Measurements from ENCODE around the gene KLRB1.
"Not testable (repeated sequence)": the region's sequence is repeated elsewhere in the genome, so short reads cannot be mapped to it uniquely, and the experiment has no call there.

KLRB1 gene

DNA sequence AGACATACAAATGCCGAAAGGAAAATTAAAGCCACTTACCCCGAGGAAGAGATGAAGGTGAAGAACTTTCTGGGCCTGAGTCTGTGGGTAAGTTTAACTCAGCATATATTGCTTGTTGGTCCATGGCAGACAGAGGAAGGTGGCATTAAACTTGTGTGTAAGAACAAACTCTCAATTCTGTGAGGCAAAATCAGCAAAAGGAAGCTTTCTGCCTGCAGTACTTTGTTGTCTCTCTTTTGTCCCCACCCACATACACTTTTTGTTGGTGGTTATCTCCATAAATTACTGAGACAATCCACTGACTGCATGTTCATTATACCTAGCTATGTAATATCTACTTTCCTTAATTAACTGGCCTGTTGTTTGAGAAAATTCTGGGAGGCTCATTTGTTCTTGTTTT, at the start of gene KLRB1:
Gene KLRB1 (minus strand): TSS at position 201 of the 400 bp plus-strand sequence. CDS start 77 bp downstream, at position 124.
- no peak for DNase-seq

DNA sequence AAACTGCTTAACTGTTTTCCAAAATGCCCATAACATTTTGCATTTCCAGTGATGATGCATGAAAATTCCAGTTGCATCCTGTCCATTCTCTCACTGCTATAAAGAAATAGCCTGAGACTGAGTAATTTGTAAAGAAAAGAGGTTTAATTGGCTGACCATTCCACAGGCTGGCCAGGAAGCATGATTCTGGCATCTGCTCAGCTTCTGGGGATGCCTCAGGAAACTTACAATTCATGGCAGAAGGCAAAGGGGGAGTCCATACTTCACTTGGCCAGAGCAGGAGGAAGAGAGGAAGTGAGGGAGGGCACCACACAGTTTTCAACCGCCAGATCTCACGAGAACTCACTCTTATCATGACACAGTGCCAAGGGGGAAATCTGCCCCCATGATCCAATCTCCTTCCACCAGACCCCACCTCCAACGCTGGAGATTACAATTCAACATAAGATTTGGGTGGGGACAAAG, 43.6 kb upstream of the KLRB1 start:
- no peak for DNase-seq

DNA sequence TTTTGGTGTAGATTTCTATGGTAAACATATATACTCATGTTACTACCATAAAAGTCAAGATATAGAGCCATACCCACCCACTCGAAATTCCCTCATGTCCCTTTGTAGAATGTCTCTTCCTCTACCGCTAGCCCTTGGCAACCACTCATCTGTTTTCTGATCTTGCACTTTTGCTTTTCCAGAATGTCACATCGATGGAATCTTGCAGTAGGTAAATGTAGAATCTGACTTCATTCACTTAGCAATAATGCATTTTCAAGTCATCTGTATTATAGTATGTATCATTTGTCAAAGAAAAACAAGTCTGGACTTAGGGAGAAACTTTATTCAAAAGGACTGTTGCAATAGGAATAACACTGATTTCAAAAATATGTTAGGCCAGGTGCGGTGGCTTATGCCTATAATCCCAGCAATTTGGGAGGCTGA, 42.4 kb upstream of the KLRB1 start:
- no peak for DNase-seq

DNA sequence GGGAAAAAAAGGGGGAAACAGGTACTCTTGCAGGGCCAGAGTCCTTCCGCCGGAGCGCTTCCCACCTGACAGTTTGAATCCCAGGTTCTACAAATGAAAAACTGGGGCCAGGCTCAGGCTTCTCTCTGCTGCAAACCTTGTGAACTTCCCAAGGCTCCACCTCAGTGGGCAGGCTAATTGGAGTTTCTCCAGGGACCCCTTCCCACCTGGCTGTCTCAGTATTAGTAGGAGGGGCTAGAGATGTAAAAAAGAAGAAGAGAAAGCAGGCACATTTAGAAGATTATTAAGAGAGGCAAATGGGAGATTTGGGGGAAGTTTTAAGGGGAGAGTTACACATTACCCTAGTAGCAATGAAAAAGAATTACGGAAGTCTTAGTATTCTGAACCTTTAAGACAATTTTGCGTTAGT, 41.8 kb upstream of the KLRB1 start:
- DNase-seq, result no peak

DNA sequence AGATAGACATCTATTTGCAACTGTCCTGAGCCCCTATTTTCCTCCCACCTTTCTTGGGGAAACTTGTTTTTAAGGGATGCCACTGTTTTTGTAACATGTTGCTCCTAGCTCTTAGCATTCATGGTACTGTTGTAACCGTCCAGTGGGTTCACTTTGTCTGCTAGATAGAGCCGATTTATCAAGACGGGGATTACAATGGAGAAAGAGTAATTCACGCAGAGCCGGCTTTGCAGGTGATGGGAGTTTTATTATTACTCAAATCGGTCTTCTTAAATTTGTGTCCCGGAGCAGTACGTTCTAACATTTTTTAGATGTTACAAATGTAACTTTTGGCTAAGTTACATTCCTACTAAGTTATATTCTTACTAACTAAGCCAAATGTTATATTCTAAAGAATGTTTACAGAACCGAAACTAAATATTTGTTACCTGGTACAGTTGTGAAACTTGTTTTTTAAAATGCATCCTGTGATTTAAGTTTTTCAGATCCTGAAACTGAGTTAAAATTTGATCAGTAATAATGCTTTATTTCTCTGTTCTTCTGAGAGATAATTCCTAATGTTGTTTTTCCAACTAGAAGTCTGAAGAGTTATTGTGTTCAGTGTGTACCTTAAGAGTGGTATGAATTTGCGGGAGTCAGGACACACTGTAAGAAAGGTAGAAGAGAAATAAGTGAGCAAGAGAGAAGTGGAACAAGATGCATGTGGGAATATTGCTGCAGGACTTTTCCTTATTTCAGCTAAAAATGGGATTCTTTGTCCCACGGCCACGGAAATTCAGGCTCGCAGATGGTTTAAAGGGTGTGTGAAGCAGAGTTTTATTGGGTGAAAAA, 41.2 kb upstream of the KLRB1 start:
- DNase-seq, result no peak

DNA sequence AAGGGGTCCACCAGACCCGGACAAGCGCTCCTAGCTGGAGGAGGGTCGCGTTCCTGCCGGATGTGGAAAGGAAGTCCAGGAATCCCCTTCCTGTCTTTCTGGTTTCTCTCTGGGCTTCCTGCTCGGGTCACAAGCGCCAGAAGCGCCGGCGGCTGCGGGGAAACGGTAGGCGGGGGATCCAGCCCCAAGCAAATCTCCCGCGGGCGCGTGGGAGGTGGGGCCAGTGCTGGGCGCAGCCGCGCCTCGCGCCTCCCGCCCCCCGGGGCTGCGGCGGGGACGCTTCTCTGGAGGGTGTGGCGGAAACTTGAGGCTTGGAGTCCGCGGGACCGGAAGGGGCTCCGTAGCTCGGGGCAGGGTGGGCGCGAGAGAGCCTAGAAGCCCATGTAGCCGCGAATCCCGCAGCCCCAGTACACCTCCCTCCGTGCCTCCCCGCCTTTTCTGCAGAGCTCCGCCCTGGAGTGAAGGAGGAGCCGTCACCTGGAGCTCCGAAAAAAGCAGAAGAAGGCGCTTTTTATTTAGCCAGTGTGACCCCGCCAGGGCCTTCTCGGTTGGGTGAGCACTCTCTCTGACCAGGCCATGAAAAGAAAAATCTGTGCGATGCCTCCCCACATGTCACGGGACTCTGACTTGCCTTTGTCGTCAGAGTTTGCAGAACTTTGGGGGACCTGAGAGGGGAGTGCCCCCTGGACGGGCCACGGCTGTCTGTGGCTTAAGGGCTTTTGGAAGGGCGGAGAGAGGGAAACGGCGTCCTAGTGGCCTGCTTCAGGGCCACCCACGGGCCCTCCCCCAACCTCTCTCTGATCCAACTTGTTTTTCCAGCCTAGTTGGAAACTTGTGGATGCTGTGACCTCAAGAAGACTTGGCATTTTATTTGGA, 40.3 kb upstream of the KLRB1 start:
- peak; percentile 64 to 79 for DNase-seq

DNA sequence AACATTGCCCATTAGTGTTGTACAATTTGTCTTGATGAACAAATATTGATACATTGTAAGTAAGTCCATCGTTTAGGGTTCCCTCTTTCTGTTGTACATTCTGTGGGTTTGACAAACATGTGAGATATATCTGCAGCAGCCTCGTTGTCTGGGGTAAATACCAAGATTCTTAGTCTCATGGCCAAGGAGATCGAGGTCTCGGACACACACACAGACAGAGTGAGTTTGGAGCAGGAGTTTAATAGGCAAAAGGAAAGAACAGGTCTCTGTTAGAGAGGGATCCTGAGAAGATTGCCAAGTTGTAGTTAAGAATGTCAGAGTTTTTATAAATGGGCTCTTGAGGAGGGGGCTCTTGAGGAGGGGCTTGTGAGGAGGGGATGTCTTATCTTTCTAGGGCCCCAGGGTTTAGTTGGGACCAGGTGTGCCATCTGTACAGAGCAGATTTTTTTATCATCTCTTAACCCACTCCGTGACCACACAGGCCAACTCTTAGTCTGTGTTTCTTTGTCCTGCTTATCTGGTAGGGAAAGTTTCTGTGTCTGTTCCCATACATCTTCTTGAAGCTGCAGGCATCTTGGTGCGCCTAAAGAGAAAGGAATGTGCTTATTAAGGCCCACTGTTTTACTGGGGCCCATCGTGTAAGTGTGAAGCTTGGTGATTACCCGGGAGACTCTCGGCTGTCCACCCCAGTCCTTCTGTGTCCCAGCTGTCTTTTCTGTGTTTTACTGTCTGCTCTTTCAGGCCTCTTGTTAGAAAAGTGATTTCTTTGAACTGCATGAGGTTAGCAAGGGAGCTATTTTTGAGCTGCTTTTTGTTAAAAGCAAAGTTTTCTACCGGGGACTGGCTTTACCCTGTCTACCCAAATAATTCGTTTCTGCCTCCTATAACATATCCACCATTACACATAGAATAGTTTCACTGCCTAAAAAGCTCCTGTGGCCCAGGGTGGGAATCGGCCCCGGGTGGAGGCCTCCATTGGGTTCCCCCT, 39.4 kb upstream of the KLRB1 start:
- no peak for DNase-seq

DNA sequence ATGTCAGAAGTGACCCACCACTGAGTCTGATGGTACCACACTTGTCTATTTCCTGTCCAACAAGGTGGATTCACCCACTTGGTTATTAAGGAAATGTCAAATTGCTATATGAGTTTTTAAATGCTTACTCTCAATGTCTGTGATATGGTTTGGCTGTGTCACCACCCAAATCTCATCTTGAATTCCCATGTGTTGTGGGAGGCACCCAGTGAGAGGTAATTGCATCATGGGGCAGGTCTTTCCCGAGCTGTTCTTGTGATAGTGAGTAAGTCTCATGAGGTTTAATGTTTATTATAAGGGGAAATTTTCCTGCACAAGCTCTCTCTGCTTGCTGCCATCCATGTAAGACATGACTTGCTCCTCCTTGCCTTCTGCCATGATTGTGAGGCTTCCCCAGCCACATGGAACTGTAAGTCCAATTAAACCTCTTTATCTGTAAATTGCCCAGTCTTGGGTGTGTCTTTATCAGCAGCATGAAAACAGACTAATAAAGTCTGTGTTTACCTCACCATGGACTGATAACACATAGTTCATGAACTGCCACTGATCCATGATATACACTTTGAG, 37.4 kb upstream of the KLRB1 start:
- DNase-seq, result not testable (repeated sequence)

DNA sequence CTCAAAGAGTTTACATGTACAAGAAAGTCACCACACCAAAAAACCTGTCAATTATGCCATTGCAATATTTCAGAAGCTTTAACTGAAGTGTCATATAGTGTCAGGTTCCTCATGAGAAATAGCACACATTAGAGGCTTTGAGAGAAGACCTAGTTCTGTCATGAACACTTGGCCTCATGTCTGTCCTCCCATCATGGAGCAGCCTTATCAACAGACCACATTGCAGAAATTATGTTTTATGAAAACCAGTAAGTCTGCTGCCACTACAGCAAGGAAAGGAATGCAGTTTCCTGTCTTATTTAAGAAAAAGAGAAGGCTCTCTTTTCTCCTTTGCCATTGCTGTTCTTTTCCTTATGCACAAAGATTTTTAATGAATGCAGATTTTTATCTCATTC, 35.5 kb upstream of the KLRB1 start:
- no peak for DNase-seq

DNA sequence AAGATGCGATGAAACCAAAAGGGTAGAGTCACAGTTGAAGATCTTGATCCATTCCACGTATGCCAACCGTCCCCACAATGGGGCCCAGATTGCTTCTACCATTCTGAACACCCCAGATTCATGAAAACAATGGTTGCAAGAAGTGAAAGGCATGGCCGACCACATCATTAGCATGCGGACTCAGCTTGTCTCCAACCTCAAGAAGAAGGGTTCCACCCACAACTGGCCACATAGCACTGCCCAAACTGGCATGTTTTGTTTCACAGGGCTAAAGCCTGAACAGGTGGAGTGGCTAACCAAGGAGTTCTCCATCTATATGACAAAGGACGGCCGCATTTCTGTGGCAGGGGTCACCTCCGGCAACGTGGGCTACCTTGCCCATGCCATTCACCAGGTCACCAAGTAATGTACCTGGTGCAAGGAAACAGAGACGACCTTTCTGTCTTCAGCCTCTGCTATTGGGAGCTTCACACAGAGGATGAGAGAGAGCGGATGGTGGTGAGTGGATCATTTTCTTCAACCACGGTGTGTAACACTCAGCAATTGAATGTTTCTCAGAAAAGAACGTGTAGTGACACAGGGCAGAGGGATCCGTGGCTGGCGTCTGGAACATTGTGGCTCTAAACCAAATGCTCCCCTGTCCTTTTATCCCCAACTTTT, 35.0 kb upstream of the KLRB1 start:
- DNase-seq, result no peak

DNA sequence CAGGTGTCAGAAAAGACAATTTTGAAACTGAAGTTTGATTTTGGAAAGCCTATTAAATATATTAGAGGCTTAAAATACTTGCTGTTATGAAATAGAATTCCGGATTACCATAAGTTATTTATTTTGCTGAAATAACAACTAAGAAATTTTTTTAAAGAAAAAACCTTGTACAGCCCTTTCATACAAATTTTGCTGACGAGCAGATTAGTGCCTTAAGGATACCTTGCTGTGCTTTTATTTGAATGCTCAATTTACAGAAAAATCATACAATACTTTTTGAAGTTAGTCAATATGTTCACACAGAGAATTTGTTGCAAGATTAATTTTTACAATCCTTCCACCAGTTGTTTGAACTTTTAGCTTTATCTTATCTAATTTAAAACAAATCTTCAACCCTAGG, 32.3 kb upstream of the KLRB1 start:
- DNase-seq, result no peak

DNA sequence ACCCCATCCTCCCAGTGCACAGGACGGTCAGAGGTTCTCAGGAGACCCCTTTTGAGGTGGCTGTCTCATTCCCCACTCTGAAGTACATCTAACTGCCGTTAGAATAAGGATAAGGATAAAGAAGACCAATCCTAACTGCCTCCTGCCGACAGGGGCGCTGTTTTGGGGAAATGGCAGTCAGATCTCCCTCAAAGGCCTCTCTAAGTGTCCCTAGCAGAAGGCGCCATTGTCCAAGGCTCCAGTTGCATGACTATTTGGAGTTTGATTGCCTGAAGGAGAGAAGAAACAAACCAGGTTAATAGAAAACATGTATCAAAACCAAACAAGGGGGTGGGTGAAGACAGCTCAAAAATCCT, 29.1 kb upstream of the KLRB1 start:
- DNase-seq, result no peak

DNA sequence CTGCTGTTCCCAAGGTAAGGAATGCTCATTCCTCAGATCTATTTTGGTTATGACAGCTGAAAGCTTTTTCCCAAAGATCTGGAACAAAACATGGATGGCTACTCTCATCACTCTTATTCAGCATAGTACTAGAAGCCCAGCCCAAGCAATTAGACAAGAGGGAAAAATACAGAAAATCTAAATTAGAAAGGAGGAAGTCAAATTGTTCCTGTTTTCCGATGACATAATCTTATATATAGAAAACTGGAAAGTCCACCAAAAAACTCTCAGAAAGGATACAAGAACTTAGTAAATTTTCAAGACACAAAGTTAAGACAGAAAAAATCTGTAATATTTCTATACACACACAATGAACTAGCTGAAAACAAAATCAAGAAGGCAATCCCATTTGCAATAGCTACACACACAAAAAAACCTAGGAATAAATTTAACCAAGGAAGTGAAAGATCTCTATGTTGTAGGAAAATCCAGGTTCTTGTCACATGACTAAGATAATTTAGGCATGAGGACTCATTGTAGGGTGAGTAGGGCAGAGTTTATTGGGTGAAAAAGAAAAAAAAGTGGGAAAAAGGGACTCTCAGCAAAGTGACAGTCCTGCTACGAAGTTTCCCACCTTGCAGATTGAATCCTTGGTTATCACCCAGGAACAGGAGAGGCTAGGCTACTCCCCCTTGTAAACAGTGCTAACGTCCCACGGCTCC, 28.6 kb upstream of the KLRB1 start:
- DNase-seq, result no peak

DNA sequence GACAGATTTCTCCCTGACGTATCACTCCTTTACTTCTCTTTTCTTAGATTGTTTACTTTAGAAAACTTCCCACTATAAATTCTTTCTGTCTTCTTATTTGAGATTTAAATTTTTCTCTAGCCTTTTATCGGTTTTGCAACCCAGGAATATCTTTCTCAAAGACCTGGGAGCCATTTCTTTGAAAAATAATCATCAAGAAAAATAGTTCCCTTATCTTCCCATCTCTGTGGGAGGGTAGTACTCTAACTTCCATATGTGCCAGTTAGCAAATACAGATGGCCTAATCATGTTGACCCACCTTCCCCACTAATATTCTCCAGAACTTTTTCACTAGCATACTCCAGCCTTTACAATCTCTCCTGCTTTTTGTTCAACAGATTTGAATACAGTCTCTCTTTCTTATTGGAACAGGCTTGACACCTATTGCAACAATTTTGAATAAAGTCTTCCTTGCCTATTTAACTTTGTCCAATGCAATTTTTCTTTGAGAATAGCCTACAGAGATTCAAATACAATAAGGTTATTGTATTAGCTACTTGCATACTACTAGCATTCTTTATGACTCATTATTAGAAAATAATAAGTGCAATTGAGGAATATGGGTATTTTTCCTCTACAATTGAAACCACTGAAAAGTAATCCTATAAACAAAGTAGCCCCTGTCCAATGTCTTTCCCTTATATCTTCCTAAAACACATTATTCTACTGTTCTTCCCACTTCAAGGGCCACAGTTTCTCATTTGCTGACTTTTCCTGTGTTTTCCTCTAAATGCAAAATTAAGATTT, 27.4 kb upstream of the KLRB1 start:
- DNase-seq, result no peak

DNA sequence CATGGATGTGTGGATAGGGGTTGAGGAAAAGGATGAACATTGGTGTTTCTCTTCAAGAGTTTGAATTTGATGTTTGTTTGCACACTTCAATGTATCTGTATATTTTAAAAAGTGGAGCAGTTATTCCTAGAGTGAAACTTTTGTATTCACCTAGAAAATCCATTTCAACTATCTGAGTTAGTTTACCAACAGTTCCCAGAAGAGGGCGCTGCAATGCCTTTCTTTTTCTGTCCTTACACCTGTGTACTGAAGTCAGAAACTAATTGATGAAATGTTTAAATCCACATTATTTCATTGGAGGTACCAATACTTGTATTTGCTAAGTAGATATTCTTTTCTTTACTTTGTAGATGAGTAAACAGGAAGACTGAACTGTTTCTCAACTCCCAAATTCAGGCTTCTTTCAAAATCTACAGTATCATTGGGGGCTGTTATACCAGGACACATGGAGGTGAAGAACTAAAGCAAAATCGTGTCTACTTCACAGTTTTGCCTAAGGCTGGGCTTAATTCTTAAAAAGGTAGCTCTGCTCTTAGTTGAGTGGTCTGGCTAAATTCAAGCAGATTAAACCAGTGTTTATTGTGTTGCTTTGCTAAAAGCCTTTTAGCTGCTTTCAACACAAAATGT, 26.6 kb upstream of the KLRB1 start:
- peak; percentile 16 to 18 for DNase-seq

DNA sequence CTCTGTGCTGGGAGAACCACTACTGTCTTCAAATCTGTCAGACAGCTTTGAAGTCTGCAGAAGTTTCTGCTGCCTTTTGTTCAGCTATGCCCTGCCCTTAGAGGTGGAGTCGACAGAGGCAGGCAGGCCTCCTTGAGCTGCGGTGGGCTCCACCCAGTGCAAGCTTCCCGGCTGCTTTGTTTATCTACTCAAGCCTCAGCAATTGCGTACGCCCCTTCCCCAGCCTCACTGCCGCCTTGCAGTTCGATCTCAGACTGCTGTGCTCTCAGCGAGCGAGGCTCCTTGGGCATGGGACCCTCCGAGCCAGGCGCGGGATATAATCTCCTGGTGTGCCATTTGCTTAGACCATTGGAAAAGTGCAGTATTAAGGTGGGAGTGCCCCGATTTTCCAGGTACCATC, 25.1 kb upstream of the KLRB1 start:
- no peak for DNase-seq

DNA sequence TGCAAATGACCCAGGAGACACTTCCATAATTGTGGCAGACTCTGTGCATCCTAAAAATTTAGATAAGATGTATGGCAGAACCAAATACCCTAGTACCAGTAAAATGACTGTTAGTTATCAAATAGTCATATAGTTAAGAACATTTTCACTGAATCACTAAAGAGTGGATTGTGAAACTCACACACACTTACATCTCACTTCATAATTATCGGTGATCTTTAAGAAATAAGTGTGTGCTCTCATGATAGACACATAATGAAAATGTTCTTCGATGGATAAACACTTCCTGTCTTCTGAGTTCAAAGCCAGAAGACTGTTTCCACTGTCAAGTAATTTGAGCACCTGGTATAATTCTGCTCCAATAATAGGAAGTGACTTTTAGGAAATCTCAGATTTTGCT, 19.1 kb upstream of the KLRB1 start:
- no peak for DNase-seq

DNA sequence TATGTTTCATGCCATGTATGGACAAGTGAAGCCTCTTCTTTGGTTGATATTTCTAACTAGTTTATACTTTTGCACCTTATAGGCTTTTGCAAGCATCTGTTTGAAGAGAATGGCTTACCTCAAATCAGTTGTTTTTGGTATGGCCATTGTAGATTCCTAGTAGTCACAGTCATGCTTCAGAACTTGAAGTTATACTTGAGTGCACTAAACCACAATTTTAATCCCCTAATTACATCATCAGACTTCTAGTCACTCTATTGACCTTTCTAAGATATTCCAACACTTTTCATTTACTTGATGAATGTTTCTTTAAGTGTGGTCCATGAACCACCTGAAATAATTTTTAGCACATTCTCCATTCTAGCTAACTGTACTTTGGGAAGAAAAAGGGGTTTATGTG, 18.6 kb upstream of the KLRB1 start:
- no peak for DNase-seq

DNA sequence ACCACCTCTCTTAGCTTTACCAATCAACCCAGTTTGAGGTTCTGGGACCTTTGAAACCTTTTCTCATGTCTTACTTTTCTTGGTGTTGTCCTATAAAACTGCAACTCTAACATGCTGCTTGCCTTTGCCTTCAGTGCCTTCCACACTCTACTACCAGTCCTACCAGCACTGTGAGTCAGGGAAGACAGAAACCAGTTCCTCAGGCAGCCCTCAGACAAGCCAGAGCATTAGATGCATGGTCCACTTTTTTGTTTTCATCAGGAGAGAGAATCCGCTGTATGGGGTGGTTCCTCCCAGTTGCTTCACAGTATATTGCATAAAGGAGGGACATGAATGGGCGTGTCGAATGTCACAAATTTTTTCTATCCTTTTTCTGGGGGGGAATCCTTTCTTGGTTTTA, 17.3 kb upstream of the KLRB1 start:
- DNase-seq, result no peak

Measured in NCI-H2081 (cell line).